Loucy (cell line): ENCODE results near the gene ACOT11.
"Not testable (repeated sequence)": the region's sequence is repeated elsewhere in the genome, so short reads cannot be mapped to it uniquely, and the experiment has no call there.

Experiments used
- H2AFZ ChIP-seq: fragments of 200-600 bp; sonication (generic); 2 replicates; pipeline ENCODE4 v1.6.0; 2016; ENCODE audit warnings: antibody characterized with exemption, mild to moderate bottlenecking, low read length, moderate library complexity
- H3F3A ChIP-seq: fragments of 200-600 bp; 2 replicates; pipeline ENCODE4 v1.6.0; 2016; ENCODE audit warnings: antibody characterized with exemption, low read depth, mild to moderate bottlenecking
- H3K27me3 ChIP-seq: fragments of 200-600 bp; sonication (generic); 2 replicates; pipeline ENCODE4 v1.6.1; 2014; ENCODE audit warnings: low read length, mild to moderate bottlenecking; ENCODE audit not compliant: insufficient read depth, poor library complexity, severe bottlenecking
- H3K36me3 ChIP-seq: fragments of 200-600 bp; sonication (generic); 2 replicates; pipeline ENCODE4 v1.6.1; 2016; ENCODE audit warnings: low read length; ENCODE audit not compliant: insufficient read depth
- H3K4me1 ChIP-seq: fragments of 200-600 bp; sonication (generic); 2 replicates; pipeline ENCODE4 v1.5.1; 2014; ENCODE audit warnings: low read length, mild to moderate bottlenecking; ENCODE audit not compliant: insufficient read depth, poor library complexity, severe bottlenecking
- H3K4me2 ChIP-seq: fragments of 200-600 bp; sonication (generic); 2 replicates; pipeline ENCODE4 v1.6.0; 2014; ENCODE audit warnings: antibody characterized with exemption, low read length, low read depth, mild to moderate bottlenecking; ENCODE audit not compliant: poor library complexity, severe bottlenecking
- H3K4me3 ChIP-seq: fragments of 200-600 bp; sonication (generic); 2 replicates; pipeline ENCODE4 v1.5.1; 2014; ENCODE audit warnings: low read length, mild to moderate bottlenecking, mixed read lengths; ENCODE audit not compliant: poor library complexity, severe bottlenecking
- H3K79me2 ChIP-seq: fragments of 200-600 bp; sonication (generic); 2 replicates; pipeline ENCODE4 v1.6.1; 2014; ENCODE audit warnings: low read length; ENCODE audit not compliant: insufficient read depth
- H3K9ac ChIP-seq: fragments of 200-600 bp; sonication (generic); 2 replicates; pipeline ENCODE4 v1.6.0; 2014; ENCODE audit warnings: mild to moderate bottlenecking, low read depth, low read length, moderate library complexity; ENCODE audit not compliant: poor library complexity, severe bottlenecking
- H3K9me2 ChIP-seq: fragments of 200-600 bp; sonication (generic); replicated peaks from 2 replicates; pipeline ENCODE4 v1.6.1; 2016; ENCODE audit warnings: low read depth, low read length, mixed read lengths
- H3K9me3 ChIP-seq: fragments of 200-600 bp; sonication (generic); 2 replicates; pipeline ENCODE4 v1.6.1; 2014; ENCODE audit warnings: mild to moderate bottlenecking, antibody characterized with exemption, low read length, low read depth; ENCODE audit not compliant: insufficient read depth
- H4K20me1 ChIP-seq: fragments of 200-600 bp; sonication (generic); 2 replicates; pipeline ENCODE4 v1.6.0; 2014; ENCODE audit warnings: antibody characterized with exemption, low read length, mild to moderate bottlenecking; ENCODE audit not compliant: insufficient read depth, poor library complexity, severe bottlenecking
- CTCF ChIP-seq: fragments of 200-600 bp; sonication (generic); conservative IDR thresholded peaks from 2 replicates; pipeline ENCODE4 v1.5.1; 2014; ENCODE audit warnings: mild to moderate bottlenecking, antibody characterized with exemption, low read length
- EZH2phosphoT487 ChIP-seq: fragments of 200-600 bp; IDR thresholded peaks from 2 replicates; pipeline ENCODE4 v1.6.1; 2018; ENCODE audit warnings: antibody characterized with exemption, mild to moderate bottlenecking, moderate library complexity, borderline replicate concordance

Gene ACOT11

GRCh38 chr1:54518489-54518888 is 29.5 kb upstream of the ACOT11 start:
- Histone ChIP-seq H3K36me3 (no peaks in the 10 kb centered on the region), H3K4me1 (no peaks in the 10 kb centered on the region), H4K20me1 (no peaks in the 10 kb centered on the region), H3F3A (no peaks in the 10 kb centered on the region), H3K4me3 (no peak overlapping the region), H3K9me2 (no peaks in the 10 kb centered on the region), H3K9me3 (no peaks in the 10 kb centered on the region), H3K4me2 (no peak overlapping the region), H3K79me2 (no peaks in the 10 kb centered on the region), H3K9ac (no peak overlapping the region), H3K27me3 (no peaks in the 10 kb centered on the region), H2AFZ (no peak overlapping the region)
- no peak for TF ChIP-seq EZH2phosphoT487
- no peak for TF ChIP-seq CTCF

DNA sequence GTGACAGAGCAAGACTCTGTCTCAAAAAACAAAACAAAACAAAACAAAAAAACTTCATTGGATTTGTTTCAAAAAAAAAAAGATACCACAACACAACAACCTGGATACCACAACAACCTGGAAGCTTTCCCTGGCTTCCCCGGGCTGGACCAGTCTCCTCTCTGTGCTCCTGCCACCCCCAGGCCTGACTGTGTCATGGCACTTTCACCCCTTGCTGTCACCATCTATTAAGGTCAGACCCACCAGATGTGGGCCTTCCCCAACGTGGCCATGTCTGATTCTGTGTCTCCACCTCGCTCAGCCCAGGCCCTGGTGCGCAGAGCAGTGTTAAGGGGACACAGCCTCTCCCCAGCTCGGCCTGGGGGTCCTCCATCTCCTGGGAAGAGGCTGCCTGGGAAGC is 28.3 kb upstream of the ACOT11 start:
- Histone ChIP-seq H4K20me1 (no peaks in the 10 kb centered on the region), H3K4me3 (no peak overlapping the region), H3K9me2 (no peaks in the 10 kb centered on the region), H3K79me2 (no peaks in the 10 kb centered on the region), H3K27me3 (no peaks in the 10 kb centered on the region), H3K4me2 (no peak overlapping the region), H3K36me3 (no peaks in the 10 kb centered on the region), H3K4me1 (no peaks in the 10 kb centered on the region), H3F3A (no peaks in the 10 kb centered on the region), H2AFZ (0 out of 2 replicates have a peak overlapping the region, but pooled peaks have one; percentile 6), H3K9me3 (no peaks in the 10 kb centered on the region), H3K9ac (no peak overlapping the region)
- no peak for TF ChIP-seq EZH2phosphoT487
- TF ChIP-seq CTCF: peak; percentile 46

- H4K20me1 ChIP-seq: no peaks in the 10 kb centered on the region
- H3F3A ChIP-seq: no peaks in the 10 kb centered on the region
- no peaks in the 10 kb centered on the region for H3K9me2 ChIP-seq
- no peak for TF ChIP-seq EZH2phosphoT487
- no peak for TF ChIP-seq CTCF
- no peak overlapping the region for H2AFZ ChIP-seq
- no peaks in the 10 kb centered on the region for H3K27me3 ChIP-seq
- H3K9ac ChIP-seq: no peak overlapping the region
- no peak overlapping the region for H3K4me2 ChIP-seq
- H3K79me2 ChIP-seq: no peaks in the 10 kb centered on the region
- no peak overlapping the region for H3K4me3 ChIP-seq
- H3K9me3 ChIP-seq: no peaks in the 10 kb centered on the region
- no peaks in the 10 kb centered on the region for H3K4me1 ChIP-seq
- no peaks in the 10 kb centered on the region for H3K36me3 ChIP-seq
Observed at GRCh38 chr1:54520631-54521321, 27.3 kb upstream of the ACOT11 start.

DNA sequence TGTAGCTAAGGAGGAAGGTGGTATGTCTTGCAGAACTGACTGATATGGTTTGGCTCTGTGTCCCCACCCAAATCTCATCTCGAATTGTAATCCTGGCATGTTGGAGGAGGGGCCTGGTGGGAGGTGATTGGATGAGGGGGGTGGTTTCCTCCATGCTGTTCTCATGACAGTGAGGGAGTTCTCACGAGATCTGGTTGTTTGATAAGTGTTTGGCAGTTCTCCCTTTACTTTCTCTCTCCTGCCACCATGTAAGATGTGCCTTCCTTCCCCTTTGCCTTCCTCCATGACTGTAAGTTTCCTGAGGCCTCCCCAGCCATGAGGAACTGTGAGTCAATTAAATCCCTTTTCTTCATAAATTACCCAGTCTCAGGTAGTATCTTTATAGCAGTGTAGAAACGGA is 21.5 kb upstream of the ACOT11 start:
- not testable (repeated sequence) for H3K9me3 ChIP-seq, H3K9ac ChIP-seq, H3K27me3 ChIP-seq, H4K20me1 ChIP-seq, H3K9me2 ChIP-seq, H3K79me2 ChIP-seq, H3K36me3 ChIP-seq, H2AFZ ChIP-seq, H3K4me2 ChIP-seq, H3K4me3 ChIP-seq, H3F3A ChIP-seq
- H3K4me1 ChIP-seq: peaks cover 12% of the 10 kb centered on the region
